Measurements from ENCODE around the gene OXA1L. TPM values are rescaled to one million over a fixed set of nuclear protein-coding genes. Genes with fewer than 3 reads are reported as not detected.

The OXA1L gene
- total RNA-seq, 1 donor from 2014 or later, result 81.2 TPM

DNA sequence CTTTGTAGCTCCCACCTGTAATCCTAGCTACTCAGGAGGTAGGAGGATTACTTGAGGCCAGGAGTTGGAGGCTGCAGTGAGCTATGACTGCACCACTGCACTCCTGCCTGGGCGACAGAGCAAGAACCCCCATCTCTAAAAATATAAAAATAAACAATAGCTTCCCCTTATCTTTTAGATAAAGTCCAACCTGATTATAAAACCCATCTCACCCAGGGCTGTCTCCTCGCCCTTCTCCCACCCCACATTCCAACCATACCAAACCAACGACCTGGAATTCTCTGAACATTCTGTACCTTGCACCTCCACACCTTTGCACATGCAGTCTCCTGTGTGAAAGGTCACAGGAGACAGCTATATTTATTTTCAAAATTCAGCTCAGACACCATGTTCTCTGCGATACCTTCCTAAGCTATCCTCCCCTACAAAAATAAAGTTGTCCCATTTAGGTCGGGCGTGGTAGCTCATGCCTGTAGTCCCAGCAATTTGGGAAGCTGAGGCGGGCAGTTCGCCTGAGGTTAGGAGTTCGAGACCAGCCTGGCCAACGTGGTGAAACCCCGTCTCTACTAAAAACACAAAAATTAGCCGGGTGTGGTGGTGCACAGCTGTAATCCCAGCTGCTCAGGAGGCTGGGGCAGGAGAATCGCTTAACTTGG is 41.1 kb downstream of the OXA1L start:
- peaks cover 1% of the 10 kb centered on the region for H3K9me3 Mint-ChIP-seq (ENCODE audit: unreplicated experiment)
- H3K27me3 Mint-ChIP-seq (ENCODE audit: low read depth, unreplicated experiment), result peaks cover 3% of the 10 kb centered on the region
- H3K36me3 ChIP-seq (ENCODE audit: insufficient read depth, low read length), result no peaks in the 10 kb centered on the region
- no peaks in the 10 kb centered on the region for H3K79me2 ChIP-seq (ENCODE audit: insufficient read depth, low read length)
- no peak overlapping the region for H3K9ac ChIP-seq (ENCODE audit: low read length)
- no peak overlapping the region for H3K27ac Mint-ChIP-seq (ENCODE audit: unreplicated experiment)
- FAIRE-seq (no peak), DNase-seq (ENCODE audit: low read depth) (no peak)
- H3K36me3 Mint-ChIP-seq (ENCODE audit: low read depth, unreplicated experiment), result peaks cover 2% of the 10 kb centered on the region
- H3K4me1 Mint-ChIP-seq (ENCODE audit: low read depth, unreplicated experiment), result peaks cover 2% of the 10 kb centered on the region
- no peaks in the 10 kb centered on the region for H4K20me1 ChIP-seq (ENCODE audit: insufficient read depth, low read length)
- H3K4me3 ChIP-seq (ENCODE audit: insufficient read depth, low read depth, low read length), result no peak overlapping the region
- no peak for TF ChIP-seq EZH2 (IDR thresholded peaks at IDR 0.05; ENCODE audit: insufficient read depth, low read length)
- TF ChIP-seq, protein P1, sequence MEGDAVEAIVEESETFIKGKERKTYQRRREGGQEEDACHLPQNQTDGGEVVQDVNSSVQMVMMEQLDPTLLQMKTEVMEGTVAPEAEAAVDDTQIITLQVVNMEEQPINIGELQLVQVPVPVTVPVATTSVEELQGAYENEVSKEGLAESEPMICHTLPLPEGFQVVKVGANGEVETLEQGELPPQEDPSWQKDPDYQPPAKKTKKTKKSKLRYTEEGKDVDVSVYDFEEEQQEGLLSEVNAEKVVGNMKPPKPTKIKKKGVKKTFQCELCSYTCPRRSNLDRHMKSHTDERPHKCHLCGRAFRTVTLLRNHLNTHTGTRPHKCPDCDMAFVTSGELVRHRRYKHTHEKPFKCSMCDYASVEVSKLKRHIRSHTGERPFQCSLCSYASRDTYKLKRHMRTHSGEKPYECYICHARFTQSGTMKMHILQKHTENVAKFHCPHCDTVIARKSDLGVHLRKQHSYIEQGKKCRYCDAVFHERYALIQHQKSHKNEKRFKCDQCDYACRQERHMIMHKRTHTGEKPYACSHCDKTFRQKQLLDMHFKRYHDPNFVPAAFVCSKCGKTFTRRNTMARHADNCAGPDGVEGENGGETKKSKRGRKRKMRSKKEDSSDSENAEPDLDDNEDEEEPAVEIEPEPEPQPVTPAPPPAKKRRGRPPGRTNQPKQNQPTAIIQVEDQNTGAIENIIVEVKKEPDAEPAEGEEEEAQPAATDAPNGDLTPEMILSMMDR (IDR thresholded peaks at IDR 0.05; ENCODE audit: insufficient read depth, low read depth, low read length), result no peak
- no peaks in the 10 kb centered on the region for H3K9me3 ChIP-seq (ENCODE audit: insufficient read depth, low read depth, low read length)
- no peak overlapping the region for H3K4me2 ChIP-seq (ENCODE audit: low read length)
- H3K4me1 ChIP-seq (ENCODE audit: insufficient read depth, low read length), result no peaks in the 10 kb centered on the region
- H3K27me3 ChIP-seq (ENCODE audit: insufficient read depth, low read length), result peaks cover 2% of the 10 kb centered on the region
- no peak overlapping the region for H3K27ac ChIP-seq (ENCODE audit: low read depth, low read length)
- peak overlapping the region; percentile 45 for H3K4me3 Mint-ChIP-seq (ENCODE audit: unreplicated experiment)
- H2AFZ ChIP-seq (ENCODE audit: low read depth, low read length), result no peak overlapping the region

GRCh38 chr14:22808388-22809209 is 42.1 kb downstream of the OXA1L start:
- DNase-seq (ENCODE audit: low read depth) (no peak), FAIRE-seq (no peak)
- Histone ChIP-seq H3K4me1 (ENCODE audit: insufficient read depth, low read length) (no peaks in the 10 kb centered on the region), H3K9ac (ENCODE audit: low read length) (no peak overlapping the region), H3K27ac (ENCODE audit: low read depth, low read length) (no peak overlapping the region), H4K20me1 (ENCODE audit: insufficient read depth, low read length) (no peaks in the 10 kb centered on the region), H3K4me2 (ENCODE audit: low read length) (no peak overlapping the region), H2AFZ (ENCODE audit: low read depth, low read length) (no peak overlapping the region), H3K9me3 (ENCODE audit: insufficient read depth, low read depth, low read length) (no peaks in the 10 kb centered on the region), H3K79me2 (ENCODE audit: insufficient read depth, low read length) (no peaks in the 10 kb centered on the region), H3K27me3 (ENCODE audit: insufficient read depth, low read length) (peaks cover 2% of the 10 kb centered on the region), H3K36me3 (ENCODE audit: insufficient read depth, low read length) (no peaks in the 10 kb centered on the region), H3K4me3 (ENCODE audit: insufficient read depth, low read depth, low read length) (no peak overlapping the region)
- peaks cover 2% of the 10 kb centered on the region for H3K36me3 Mint-ChIP-seq (ENCODE audit: low read depth, unreplicated experiment)
- H3K27ac Mint-ChIP-seq (ENCODE audit: unreplicated experiment), result no peak overlapping the region
- peaks cover 3% of the 10 kb centered on the region for H3K27me3 Mint-ChIP-seq (ENCODE audit: low read depth, unreplicated experiment)
- TF ChIP-seq, protein P1 (IDR thresholded peaks at IDR 0.05; ENCODE audit: insufficient read depth, low read depth, low read length), result no peak
- TF ChIP-seq EZH2 (IDR thresholded peaks at IDR 0.05; ENCODE audit: insufficient read depth, low read length), result no peak
- H3K9me3 Mint-ChIP-seq (ENCODE audit: unreplicated experiment), result peaks cover 1% of the 10 kb centered on the region
- H3K4me1 Mint-ChIP-seq (ENCODE audit: low read depth, unreplicated experiment), result peaks cover 2% of the 10 kb centered on the region
- no peak overlapping the region for H3K4me3 Mint-ChIP-seq (ENCODE audit: unreplicated experiment)
